ENCODE results near the gene GARS1.

DNA sequence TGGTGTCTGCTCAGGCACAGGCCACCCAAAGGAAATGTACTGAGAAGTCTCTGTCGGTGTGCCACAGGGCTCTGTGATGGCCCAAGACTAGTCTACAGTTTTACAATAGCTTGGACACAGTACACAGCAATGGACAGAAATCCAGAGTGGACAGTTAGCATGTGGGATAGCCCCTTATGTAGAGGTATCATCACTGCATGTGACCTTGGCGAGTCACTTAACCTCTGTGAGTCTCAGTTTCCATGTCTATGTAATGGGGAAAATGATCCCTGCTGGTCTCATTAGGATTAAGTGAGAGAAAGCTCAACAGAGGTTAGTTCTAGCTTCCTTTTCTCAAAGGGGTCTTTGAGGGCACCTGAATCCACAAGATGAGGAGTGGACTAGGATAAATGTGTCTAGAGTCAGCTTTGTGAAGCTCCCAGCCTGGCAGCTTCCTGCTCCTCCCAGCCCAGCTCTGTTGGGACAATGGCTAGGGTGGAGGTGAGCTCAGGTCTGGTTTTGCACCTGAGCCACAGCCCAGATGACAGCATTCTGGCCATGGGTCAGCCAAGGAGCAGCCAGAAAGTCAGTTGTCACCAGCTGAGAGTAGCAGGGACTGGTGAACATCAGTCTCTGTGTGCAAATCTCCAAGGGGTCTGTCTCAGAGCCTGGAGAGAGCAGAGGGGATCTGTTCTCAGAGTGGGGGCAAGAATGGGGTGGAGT lies 69.7 kb downstream of the GARS1 start:
- TF ChIP-seq, protein P1, sequence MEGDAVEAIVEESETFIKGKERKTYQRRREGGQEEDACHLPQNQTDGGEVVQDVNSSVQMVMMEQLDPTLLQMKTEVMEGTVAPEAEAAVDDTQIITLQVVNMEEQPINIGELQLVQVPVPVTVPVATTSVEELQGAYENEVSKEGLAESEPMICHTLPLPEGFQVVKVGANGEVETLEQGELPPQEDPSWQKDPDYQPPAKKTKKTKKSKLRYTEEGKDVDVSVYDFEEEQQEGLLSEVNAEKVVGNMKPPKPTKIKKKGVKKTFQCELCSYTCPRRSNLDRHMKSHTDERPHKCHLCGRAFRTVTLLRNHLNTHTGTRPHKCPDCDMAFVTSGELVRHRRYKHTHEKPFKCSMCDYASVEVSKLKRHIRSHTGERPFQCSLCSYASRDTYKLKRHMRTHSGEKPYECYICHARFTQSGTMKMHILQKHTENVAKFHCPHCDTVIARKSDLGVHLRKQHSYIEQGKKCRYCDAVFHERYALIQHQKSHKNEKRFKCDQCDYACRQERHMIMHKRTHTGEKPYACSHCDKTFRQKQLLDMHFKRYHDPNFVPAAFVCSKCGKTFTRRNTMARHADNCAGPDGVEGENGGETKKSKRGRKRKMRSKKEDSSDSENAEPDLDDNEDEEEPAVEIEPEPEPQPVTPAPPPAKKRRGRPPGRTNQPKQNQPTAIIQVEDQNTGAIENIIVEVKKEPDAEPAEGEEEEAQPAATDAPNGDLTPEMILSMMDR (IDR thresholded peaks at IDR 0.05; ENCODE audit: low read length): no peak
- TF ChIP-seq EZH2 (IDR thresholded peaks at IDR 0.05; ENCODE audit: borderline replicate concordance, low read length): no peak
